SK-N-MC (cell line): ENCODE measurements around the gene VPS35L.

Source experiments
- EZH2 ChIP-seq: fragments of 200-600 bp; sonication (generic); IDR thresholded peaks from one replicate; pipeline ENCODE4 v1.6.1; 2017; ENCODE audit warnings: antibody characterized with exemption
- FOXP2 ChIP-seq: optimal IDR thresholded peaks from 2 replicates; pipeline ENCODE3; 2011; ENCODE audit warnings: mild to moderate bottlenecking, moderate library complexity; ENCODE audit not compliant: insufficient read depth; ENCODE audit errors: extremely low read length, control extremely low read depth
- POLR2AphosphoS5 ChIP-seq: IDR thresholded peaks from 2 replicates; pipeline ENCODE4 v1.6.1; 2012; ENCODE audit warnings: mild to moderate bottlenecking, low read depth, low read length, borderline replicate concordance

GRCh38 chr16:19645557-19645981 is 90.1 kb downstream of the VPS35L start:
- no peak for TF ChIP-seq EZH2
- TF ChIP-seq POLR2AphosphoS5: no peak
- TF ChIP-seq FOXP2: no peak
